ENCODE measurements around the gene CITED1. TPM values are rescaled to one million over a fixed set of nuclear protein-coding genes. Genes with fewer than 3 reads are reported as not detected.

CITED1 gene
- total RNA-seq, 1 donor from 2014 or later: 18.8 TPM

DNA sequence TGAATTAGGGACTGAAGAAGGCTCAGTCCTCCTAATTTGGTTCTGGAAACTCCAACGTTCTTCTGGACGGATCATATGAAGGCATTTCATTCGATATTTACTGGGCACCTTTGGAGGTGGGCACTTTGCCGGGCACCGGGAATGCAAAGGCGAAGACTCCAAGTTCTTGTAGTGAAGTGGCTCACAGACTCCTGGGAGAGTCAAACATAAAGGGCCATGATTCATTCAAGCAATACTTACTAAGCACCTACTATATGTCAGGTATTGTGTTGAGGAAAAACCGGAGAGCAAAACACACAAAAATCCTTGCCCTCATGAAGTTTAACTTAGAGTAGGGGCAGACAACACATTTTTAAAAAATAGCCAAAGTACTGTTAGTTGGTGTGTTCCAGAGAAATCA lies 49.9 kb downstream of the CITED1 start:
- H3K4me1 ChIP-seq (ENCODE audit: control insufficient read depth in 3 of 3, insufficient read depth in 3 of 3, low read length in 3 of 3): no peaks in the 10 kb centered on the region
- peaks cover 0 to 7% (median 0%) of the 10 kb centered on the region in 3 donors for H3K27me3 ChIP-seq (ENCODE audit: control insufficient read depth in 3 of 3, insufficient read depth in 3 of 3, low read length in 3 of 3)

DNA sequence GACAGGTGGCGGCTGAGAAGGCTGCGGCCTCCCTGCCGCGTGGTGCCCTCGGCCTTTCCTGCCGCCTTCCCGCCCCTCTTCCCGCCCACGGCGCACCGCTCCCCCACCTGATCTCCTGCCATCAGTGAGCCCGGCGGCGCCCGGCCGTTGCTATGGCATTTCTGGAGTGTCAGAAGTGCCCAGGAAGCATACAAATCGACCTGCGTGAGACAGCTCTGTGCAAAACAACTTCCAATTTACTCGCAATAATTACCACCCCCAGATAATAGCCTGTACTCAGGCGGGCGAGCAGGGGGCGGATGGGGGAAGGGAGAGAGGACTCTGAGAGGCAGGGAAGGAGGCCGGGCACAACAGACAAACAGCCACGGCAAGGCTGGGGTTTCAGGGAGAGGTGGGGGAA lies 50.3 kb downstream of the CITED1 start:
- no peaks in the 10 kb centered on the region for H3K4me1 ChIP-seq (ENCODE audit: control insufficient read depth in 3 of 3, insufficient read depth in 3 of 3, low read length in 3 of 3)
- no peaks in the 10 kb centered on the region for H3K9me3 ChIP-seq (ENCODE audit: control insufficient read depth in 3 of 3, low read length in 3 of 3)
- no peak overlapping the region for H3K9ac ChIP-seq (ENCODE audit: low read depth in 1 of 3, low read length in 3 of 3)
- no peaks in the 10 kb centered on the region for H3K36me3 ChIP-seq (ENCODE audit: control insufficient read depth in 3 of 3, insufficient read depth in 3 of 3, low read length in 3 of 3)
- H3K27ac ChIP-seq (ENCODE audit: low read depth, low read length): no peak overlapping the region
- H3K27me3 ChIP-seq (ENCODE audit: control insufficient read depth in 3 of 3, insufficient read depth in 3 of 3, low read length in 3 of 3): peaks cover 0 to 7% (median 0%) of the 10 kb centered on the region in 3 donors
- no peak overlapping the region for H3K4me3 ChIP-seq (ENCODE audit: low read length in 3 of 3)

More for the DNA sequence above, 49.9 kb downstream of the CITED1 start:
- Histone ChIP-seq H3K9me3 (ENCODE audit: control insufficient read depth in 3 of 3, low read length in 3 of 3) (no peaks in the 10 kb centered on the region), H3K27ac (ENCODE audit: low read depth, low read length) (no peak overlapping the region), H3K4me3 (ENCODE audit: low read length in 3 of 3) (no peak overlapping the region), H3K9ac (ENCODE audit: low read depth in 1 of 3, low read length in 3 of 3) (no peak overlapping the region), H3K36me3 (ENCODE audit: control insufficient read depth in 3 of 3, insufficient read depth in 3 of 3, low read length in 3 of 3) (no peaks in the 10 kb centered on the region)

DNA sequence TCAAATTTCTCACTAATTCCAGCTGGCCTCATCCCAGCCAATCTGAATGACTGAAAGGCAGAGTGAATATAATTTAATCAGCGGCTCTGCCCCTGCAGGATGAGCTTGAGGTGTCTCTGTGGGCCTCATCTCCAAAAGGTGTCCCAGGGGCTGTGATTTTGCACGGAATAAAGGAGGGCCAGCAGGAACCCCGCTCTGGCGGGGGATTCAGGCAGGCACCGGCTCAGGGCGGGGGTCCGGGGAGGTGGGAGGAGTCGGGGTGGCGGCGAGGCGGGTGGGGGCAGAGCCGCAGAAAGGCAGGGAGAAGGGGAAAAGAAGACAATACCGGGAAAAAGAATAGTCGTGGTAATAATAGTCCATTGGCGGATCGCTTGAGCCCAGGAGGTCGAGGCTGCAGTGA lies 50.9 kb downstream of the CITED1 start:
- no peaks in the 10 kb centered on the region for H3K36me3 ChIP-seq (ENCODE audit: control insufficient read depth in 3 of 3, insufficient read depth in 3 of 3, low read length in 3 of 3)
- no peaks in the 10 kb centered on the region for H3K4me1 ChIP-seq (ENCODE audit: control insufficient read depth in 3 of 3, insufficient read depth in 3 of 3, low read length in 3 of 3)
- H3K27ac ChIP-seq (ENCODE audit: low read depth, low read length): no peak overlapping the region
- H3K27me3 ChIP-seq (ENCODE audit: control insufficient read depth in 3 of 3, insufficient read depth in 3 of 3, low read length in 3 of 3): peaks cover 0 to 7% (median 0%) of the 10 kb centered on the region in 3 donors
- H3K9me3 ChIP-seq (ENCODE audit: control insufficient read depth in 3 of 3, low read length in 3 of 3): no peaks in the 10 kb centered on the region
- H3K4me3 ChIP-seq (ENCODE audit: low read length in 3 of 3): no peak overlapping the region
- H3K9ac ChIP-seq (ENCODE audit: low read depth in 1 of 3, low read length in 3 of 3): no peak overlapping the region

DNA sequence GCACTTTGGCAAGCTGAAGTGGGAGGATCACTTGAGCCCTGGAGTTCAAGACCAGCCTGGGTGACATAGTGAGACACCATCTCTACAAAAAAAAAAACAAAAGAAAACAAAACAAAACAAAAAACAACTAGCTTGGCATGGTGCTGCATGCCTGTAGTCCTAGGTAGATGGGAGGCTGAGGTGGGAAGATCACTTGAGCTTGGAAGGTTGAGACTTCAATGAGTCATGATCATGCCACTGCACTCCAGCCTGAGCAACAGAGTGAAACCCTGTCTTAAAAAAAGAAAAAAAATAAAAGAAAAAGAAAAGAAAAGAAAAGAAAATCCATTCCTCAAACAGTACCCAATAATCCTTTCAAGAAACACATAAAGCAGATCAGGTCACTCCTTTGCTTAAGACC lies 52.0 kb downstream of the CITED1 start:
- Histone ChIP-seq H3K27ac (ENCODE audit: low read depth, low read length) (no peak overlapping the region), H3K4me3 (ENCODE audit: low read length in 3 of 3) (no peak overlapping the region), H3K9me3 (ENCODE audit: control insufficient read depth in 3 of 3, low read length in 3 of 3) (no peaks in the 10 kb centered on the region), H3K36me3 (ENCODE audit: control insufficient read depth in 3 of 3, insufficient read depth in 3 of 3, low read length in 3 of 3) (no peaks in the 10 kb centered on the region), H3K27me3 (ENCODE audit: control insufficient read depth in 3 of 3, insufficient read depth in 3 of 3, low read length in 3 of 3) (peaks cover 0 to 7% (median 0%) of the 10 kb centered on the region in 3 donors), H3K4me1 (ENCODE audit: control insufficient read depth in 3 of 3, insufficient read depth in 3 of 3, low read length in 3 of 3) (no peaks in the 10 kb centered on the region), H3K9ac (ENCODE audit: low read depth in 1 of 3, low read length in 3 of 3) (no peak overlapping the region)

Small RNA genes within 50 kb of the gene (small RNA-seq; reads per million reads assigned to genes)
- gene RF00019: not detected

Other genes starting within 250 kb of the CITED1 start
- gene RTL5, start 174.0 kb downstream of the CITED1 start, total RNA-seq: 3.1 TPM
- gene PIN4, start 124.2 kb downstream of the CITED1 start, total RNA-seq: 13.0 TPM
- 0.52 TPM for gene ERCC6L, start 66.9 kb downstream of the CITED1 start, total RNA-seq
- 1,533 TPM for gene RPS4X, start 28.7 kb downstream of the CITED1 start, total RNA-seq

Measured in skeletal muscle tissue (tissue), 5 donors.